Measurements from ENCODE around the gene SETBP1. TPM values are rescaled to one million over a fixed set of nuclear protein-coding genes. Genes with fewer than 3 reads are reported as not detected.

SETBP1 gene
- total RNA-seq, 1 donor from 2014 or later: 39.5 TPM

DNA sequence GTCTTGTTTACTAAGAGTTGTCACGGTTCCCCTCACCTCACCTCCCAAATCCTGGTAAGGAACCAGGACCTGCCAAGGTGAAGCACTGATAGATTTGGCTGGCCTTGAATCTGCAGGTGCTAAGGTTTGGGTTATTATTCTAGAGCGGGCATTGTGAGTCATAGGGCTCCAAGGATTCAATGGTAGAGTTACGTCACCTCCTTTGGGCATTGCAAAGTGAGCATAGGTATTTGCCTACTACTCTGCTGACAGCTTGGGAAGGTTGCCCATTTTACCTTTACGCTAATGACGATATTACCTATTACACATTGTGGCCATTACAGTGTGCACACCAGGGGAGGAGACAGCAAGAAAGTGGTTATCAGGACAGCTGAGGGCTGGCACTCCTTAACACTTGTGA is 59.3 kb downstream of the SETBP1 start:
- H3K36me3 ChIP-seq: no peaks in the 10 kb centered on the region
- no peak for ATAC-seq
- intact Hi-C loops (cut with DNase I): no loop called here

GRCh38 chr18:44741085-44741484 is 60.4 kb downstream of the SETBP1 start:
- intact Hi-C loops (cut with DNase I): no loop called here
- Histone ChIP-seq H3K36me3 (no peaks in the 10 kb centered on the region), H3K27ac (no peak overlapping the region), H3K4me3 (no peak overlapping the region), H3K27me3 (no peaks in the 10 kb centered on the region), H3K9me3 (no peaks in the 10 kb centered on the region), H3K4me1 (peaks cover 7% of the 10 kb centered on the region)
- ATAC-seq (no peak), DNase-seq (no peak)
- TF ChIP-seq, protein P1, sequence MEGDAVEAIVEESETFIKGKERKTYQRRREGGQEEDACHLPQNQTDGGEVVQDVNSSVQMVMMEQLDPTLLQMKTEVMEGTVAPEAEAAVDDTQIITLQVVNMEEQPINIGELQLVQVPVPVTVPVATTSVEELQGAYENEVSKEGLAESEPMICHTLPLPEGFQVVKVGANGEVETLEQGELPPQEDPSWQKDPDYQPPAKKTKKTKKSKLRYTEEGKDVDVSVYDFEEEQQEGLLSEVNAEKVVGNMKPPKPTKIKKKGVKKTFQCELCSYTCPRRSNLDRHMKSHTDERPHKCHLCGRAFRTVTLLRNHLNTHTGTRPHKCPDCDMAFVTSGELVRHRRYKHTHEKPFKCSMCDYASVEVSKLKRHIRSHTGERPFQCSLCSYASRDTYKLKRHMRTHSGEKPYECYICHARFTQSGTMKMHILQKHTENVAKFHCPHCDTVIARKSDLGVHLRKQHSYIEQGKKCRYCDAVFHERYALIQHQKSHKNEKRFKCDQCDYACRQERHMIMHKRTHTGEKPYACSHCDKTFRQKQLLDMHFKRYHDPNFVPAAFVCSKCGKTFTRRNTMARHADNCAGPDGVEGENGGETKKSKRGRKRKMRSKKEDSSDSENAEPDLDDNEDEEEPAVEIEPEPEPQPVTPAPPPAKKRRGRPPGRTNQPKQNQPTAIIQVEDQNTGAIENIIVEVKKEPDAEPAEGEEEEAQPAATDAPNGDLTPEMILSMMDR (IDR thresholded peaks at IDR 0.05): no peak

More for the DNA sequence above, 59.3 kb downstream of the SETBP1 start:
- no peak for DNase-seq
- peaks cover 7% of the 10 kb centered on the region for H3K4me1 ChIP-seq
- H3K9me3 ChIP-seq: no peaks in the 10 kb centered on the region
- no peak overlapping the region for H3K27ac ChIP-seq
- TF ChIP-seq, protein P1 (IDR thresholded peaks at IDR 0.05): no peak
- H3K4me3 ChIP-seq: no peak overlapping the region
- H3K27me3 ChIP-seq: no peaks in the 10 kb centered on the region

GRCh38 chr18:44741511-44741910 is 60.8 kb downstream of the SETBP1 start:
- H3K9me3 ChIP-seq: no peaks in the 10 kb centered on the region
- intact Hi-C loops (cut with DNase I): no loop called here
- DNase-seq (no peak), ATAC-seq (no peak)
- no peak overlapping the region for H3K4me3 ChIP-seq
- no peaks in the 10 kb centered on the region for H3K36me3 ChIP-seq
- peaks cover 7% of the 10 kb centered on the region for H3K4me1 ChIP-seq
- H3K27me3 ChIP-seq: no peaks in the 10 kb centered on the region
- TF ChIP-seq, protein P1 (IDR thresholded peaks at IDR 0.05): no peak
- H3K27ac ChIP-seq: peak overlapping the region; percentile 36

DNA sequence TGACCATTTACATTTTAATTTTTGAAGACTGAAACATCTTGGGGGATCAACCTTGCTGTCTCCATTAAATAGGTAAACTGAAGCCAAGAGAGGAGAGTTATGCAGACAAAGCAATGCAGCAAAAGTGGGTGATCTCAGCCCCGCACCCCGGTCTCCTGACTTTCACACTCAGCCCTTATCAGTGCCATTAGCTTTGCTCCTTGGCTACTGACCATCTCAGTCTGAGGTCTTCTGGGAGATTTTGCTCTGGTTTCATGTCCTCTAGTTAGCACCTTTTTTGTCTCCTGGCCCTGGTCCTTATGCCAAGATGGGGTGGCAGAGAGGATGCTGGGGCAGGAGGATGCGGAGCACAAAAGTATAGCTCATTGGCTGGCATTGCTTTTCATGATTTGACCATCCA is 61.4 kb downstream of the SETBP1 start:
- H3K27me3 ChIP-seq: no peaks in the 10 kb centered on the region
- peak overlapping the region; percentile 36 for H3K27ac ChIP-seq
- H3K4me1 ChIP-seq: peaks cover 7% of the 10 kb centered on the region
- TF ChIP-seq, protein P1 (IDR thresholded peaks at IDR 0.05): no peak
- intact Hi-C loops (cut with DNase I): no loop called here
- no peak for ATAC-seq
- no peaks in the 10 kb centered on the region for H3K36me3 ChIP-seq
- no peak for DNase-seq
- no peaks in the 10 kb centered on the region for H3K9me3 ChIP-seq
- no peak overlapping the region for H3K4me3 ChIP-seq

- ATAC-seq (peak; percentile 38), DNase-seq (no peak)
- peak overlapping the region; percentile 11 for H3K27ac ChIP-seq
- no peaks in the 10 kb centered on the region for H3K27me3 ChIP-seq
- H3K4me3 ChIP-seq: no peak overlapping the region
- intact Hi-C loops (cut with DNase I): no loop called here
- H3K4me1 ChIP-seq: peaks cover 7% of the 10 kb centered on the region
- no peaks in the 10 kb centered on the region for H3K36me3 ChIP-seq
- H3K9me3 ChIP-seq: no peaks in the 10 kb centered on the region
- TF ChIP-seq, protein P1 (IDR thresholded peaks at IDR 0.05): no peak
Measured at GRCh38 chr18:44742718-44743311, 62.1 kb downstream of the SETBP1 start.

- intact Hi-C loops (cut with DNase I): no loop called here
- TF ChIP-seq, protein P1 (IDR thresholded peaks at IDR 0.05): no peak
- Histone ChIP-seq H3K27me3 (no peaks in the 10 kb centered on the region), H3K36me3 (no peaks in the 10 kb centered on the region), H3K27ac (no peak overlapping the region), H3K4me1 (peaks cover 7% of the 10 kb centered on the region), H3K4me3 (no peak overlapping the region), H3K9me3 (no peaks in the 10 kb centered on the region)
- ATAC-seq (no peak), DNase-seq (no peak)
Measured at GRCh38 chr18:44743631-44744030, 62.9 kb downstream of the SETBP1 start.
